ENCODE data around the gene ASTN1.

Gene ASTN1

DNA sequence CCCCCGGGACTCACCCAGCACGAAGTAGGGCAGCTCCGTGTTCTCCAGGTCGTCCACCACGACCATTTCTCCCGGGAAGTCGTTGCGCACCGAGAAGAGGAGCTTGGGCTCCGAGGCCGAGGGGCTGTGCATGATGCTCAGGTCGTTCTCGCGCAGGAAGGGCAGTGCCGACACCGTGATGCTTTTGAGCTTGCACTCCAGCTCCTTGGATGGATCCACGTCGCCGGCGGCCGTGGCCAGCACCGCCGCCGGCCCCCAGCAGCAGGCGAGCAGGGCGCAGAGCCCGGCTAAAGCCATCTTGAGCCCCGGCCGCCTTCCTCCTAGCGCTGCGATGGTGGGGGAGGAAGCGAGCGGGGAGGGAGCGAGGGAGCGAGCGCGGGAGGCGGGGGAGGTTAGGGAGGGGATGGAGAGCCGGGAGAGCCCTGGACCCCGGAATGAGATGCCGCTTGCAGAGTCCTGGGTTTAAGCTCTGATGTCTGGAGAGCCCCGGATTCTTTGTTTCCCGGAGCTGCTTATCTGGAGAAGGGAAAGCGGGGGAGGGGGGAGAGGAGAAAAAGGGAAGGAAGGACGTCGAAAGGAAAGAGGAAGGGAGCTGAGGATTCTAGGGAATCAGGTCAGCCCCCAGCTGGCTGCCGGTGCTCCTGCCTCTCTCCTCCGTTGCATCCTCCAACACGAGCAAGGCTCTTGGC, at the start of gene ASTN1:
TSS of gene ASTN1 (minus strand) at position 333 of the 689 bp plus-strand sequence. CDS start at position 297, 36 bp downstream.
- peak in 1 of 2 experiments; percentile 31 for DNase-seq

DNA sequence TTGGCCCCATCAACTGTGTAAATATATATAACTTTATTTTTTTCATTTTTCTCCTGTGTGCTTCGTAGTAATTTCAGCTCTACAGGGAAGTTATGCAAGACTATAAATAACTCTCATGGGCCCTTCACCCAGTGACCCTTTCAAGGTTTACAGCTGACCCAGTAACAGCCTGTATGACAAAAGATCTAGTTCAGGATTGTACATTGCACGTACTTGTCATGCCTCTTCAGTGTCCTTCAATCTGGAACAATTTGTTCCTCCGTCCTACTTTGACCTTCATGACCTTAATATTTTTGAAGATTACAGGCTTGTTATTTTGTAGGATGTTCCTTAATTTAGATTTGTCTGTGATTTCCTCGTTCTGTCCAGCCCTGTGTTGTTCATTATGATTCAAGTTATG, 46.7 kb upstream of the ASTN1 start:
- no peak for DNase-seq

DNA sequence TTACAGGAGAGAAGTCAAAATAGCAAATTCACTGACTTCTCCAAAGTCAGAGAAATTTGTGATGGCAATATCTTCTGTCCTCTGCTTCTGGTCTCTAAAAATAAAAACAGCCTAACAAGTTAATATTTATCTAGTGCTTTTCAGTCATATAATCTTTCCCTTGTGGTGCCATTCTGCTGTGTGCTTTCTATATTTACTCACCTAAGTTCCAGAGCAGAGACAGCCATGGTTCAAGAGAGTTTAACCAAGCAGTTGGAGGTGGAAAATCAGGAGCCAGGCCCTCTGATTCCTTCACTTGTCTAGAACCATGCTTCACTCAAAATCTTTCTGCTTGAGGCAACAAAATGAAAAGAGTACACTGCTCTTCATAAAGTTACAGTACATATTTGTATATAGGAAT, 45.6 kb upstream of the ASTN1 start:
- no peak for DNase-seq

DNA sequence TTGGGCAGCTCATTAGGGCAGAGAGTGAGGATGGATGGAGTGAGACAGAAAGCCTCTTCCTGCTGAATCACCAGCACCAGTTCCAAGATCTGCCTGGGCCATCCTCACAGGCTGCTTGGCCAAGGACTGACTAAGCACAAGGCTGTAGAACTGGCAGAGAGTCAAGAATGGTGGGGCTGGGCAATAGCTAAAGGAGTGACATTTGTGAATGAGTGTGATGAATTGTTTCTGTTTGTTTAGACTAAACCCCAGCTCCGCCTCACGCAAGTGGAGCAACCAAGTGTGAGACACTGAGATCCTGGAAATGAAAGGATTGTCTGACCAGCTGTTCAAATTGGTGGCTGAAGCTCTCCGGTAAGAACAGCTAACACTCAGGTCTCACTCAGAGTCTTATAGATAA, 44.8 kb upstream of the ASTN1 start:
- DNase-seq: no peak

DNA sequence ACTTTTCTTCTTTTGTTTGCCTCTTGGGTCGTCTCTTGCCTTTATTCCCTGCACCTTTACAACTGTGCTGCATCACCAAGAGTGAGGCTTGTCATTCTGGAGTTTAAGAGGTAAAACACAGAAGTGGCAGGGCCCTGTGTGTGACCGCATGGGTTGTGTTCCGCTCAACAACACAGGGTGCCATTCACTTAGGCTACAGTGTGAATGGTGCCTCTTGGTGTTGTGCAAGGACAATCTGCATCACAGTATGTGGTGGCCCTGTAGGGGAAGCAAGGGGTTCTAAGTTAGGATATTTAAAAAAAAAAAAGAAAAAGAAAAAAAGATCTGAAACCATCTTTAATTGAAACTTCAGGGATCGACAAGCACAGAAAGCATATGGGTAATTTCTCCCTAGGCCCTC, 44.4 kb upstream of the ASTN1 start:
- no peak for DNase-seq

DNA sequence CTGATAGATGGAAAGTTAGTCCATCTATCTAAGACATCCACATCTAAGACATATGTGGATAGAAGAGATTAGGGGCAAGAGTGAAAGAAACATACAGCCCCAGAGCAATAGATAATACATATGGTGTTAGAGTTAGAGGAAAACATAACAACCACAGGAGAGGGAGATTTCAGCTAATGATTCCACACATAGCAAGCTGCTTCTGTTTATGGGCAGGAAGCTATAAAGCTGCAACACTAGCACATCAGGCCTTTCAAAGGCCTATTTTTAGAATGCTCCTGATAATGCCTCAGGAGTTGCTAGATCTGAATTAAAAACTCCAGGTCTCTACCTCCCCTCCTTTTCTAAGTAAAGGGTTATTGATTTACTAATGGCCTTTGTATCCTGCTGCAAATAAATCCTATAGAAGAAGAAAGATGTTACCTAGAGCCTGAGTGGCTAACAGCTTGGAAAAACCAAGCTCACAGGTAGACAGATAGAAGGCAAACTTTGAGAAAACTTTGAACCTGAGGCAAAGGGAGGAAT, 42.4 kb upstream of the ASTN1 start:
- no peak for DNase-seq

DNA sequence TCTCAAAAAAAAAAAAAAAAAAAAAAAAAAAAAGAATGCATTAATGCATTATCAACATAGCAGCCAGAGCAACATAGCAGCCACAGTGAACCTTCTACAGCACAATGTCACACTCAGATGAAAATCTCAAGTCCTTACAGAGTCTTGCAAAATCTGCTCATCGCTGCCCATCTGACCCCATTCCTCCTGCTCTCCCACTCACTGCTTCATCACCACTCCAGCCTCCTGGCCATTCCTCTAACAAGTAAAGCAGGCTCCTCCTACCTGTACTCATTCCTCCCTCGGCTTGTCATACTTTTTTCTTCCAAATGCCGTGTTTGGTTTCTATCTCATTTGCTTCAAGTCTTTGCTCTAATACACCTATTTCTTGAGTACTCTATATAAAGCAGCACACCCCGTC, 35.8 kb upstream of the ASTN1 start:
- DNase-seq: no peak

DNA sequence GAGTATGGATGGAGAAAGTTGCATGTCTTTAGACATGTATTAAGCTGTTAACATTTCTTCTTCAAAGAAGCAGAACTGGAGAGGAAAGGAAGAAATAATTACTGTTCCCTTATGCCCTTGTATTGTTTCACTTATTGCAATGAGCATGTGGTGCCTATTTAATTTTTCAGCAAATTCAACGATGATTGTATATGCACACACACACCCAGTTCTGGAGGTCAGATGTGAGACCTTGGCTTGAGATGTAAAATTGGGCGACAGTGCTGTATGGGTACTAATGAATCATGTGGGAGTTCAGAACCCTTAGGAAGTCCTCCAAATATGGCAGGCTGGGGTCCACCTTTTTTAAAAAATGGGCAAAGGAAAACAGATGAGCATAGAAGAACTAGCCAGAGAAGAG, 33.7 kb upstream of the ASTN1 start:
- DNase-seq: no peak

DNA sequence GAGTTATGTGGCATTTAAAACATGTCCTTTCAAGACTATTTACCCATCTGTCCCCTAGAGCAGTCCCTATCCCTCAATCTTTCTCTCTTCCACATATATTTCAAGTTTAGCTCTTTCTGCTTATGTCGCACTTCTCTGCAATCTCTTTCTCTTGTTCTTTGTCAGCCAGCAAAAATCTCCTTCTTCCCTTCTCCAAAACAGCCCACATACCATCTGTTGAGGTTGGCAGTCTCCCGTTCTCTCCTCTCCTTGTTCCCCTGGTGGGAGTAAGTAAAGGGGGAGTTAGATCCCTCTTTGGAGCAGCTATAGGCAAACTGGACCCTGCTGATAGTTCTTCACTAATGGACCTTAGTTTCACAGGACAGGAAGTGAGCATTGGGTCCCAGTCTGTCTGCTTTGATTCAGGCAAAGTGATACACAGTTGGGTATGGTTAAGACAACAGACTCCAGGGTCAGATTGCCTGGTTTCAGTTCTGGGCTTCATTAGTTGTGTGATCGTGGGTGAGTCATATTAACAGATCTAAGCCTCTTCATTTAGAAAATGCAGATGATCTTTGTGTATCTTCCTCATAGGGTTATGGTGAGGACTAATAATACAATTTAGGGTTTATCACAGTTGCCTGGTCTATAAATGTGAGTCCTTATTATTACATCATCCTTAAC, 25.9 kb upstream of the ASTN1 start:
- no peak for DNase-seq

DNA sequence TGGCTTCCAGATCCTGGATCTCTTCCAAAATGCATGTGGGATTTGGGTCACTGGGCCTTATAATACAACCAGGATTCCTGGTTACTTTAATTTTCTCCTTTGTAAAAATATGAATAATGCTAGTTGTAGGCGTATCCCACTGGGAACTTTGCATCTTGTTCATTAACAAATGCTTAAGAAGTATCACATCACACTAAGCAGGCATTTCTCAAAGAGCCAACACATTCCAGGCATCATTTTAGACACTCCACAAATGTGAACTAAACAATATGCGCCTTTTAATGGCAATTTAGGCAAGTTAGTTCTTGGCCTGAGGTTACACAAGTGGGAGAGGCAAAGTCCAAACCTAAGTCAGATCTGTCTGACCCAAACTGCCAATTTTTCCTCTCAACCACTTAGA, 22.1 kb upstream of the ASTN1 start:
- no peak for DNase-seq

DNA sequence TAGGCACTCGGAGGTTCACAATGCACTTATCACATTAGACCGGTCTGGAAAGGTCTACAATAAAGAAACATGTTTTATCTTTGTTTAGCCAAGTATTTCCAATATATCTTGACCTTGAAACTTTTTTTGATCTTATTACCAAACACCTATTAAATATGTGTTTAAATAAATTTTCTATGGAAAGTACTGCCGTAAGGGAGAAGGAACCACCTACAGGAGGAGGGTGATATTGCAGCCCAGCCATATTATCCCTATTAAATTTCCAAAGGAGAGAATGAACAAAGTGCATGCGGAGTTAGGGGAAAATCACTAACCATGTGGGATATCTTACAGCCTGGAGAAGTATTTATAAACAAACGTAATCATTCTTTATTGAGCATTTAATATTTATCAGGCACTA, 20.7 kb upstream of the ASTN1 start:
- no peak for DNase-seq

DNA sequence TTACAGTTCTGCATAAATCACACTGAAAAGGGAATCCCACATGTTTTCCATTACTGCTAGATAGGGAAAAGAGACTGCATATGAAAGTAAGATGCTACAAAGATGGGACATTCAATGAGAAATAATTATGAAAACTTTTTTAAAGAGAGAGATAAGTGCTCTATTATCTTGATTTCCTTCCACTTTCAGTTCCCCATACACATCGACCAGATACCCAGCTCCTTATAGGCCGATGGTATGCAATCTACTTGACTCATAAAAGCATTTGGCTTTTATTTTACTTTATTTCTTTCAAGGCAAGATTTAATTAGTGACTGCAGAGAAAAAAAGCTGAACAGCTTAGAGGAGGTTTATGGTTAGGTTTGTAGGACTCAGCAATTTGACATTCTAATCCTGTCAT, 19.3 kb upstream of the ASTN1 start:
- DNase-seq: no peak

DNA sequence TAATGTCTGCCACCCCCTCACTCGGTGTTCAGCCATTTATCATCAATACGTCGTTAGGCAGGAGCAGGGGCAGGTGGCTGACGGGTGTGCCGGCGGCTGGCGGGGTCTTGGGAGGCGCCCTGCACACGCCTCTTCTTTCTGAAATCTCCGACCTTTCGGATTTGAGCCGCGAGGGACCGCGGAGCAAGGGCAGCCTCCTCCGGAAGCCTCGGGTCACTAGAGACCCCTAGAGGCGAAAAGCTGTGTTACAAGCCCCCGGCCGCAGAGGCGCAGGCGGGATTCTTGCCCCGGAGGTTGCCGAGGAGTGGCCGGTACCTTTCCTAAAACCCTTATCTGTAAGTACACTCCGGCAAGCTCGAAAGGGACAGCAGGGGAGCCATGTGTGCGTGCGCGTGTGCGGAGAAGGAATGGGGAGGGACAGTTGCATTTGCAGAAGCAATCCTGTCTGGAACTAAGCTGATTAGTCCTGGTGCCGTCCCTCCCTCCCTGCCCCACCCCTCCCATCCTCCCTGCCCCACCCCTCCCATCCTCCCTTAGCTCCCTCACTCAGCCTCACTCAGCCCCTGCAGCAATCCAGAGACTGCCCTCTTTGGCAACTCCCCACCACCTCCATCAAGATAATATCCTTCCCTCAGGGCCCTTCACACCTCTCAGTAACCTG, 17.2 kb upstream of the ASTN1 start:
- peak in 1 of 2 experiments; percentile 24 for DNase-seq

DNA sequence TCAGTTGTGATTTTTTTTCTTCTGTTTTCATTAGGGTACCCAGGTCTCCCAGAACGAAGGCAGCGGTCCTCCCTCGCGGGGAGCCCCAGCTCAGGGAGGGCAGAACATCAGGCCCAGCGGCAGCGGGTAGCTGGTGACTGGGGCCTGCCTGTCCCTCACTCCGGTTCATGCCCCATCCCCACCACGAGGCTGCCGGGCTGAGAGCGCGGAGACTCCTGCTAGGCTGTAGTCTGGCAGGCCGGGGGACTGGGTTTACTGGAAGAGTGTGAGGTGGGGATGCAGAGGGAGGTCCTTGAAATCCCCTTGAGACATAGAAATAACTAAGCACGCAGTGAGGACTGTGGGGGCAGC, 16.7 kb upstream of the ASTN1 start:
- no peak for DNase-seq

DNA sequence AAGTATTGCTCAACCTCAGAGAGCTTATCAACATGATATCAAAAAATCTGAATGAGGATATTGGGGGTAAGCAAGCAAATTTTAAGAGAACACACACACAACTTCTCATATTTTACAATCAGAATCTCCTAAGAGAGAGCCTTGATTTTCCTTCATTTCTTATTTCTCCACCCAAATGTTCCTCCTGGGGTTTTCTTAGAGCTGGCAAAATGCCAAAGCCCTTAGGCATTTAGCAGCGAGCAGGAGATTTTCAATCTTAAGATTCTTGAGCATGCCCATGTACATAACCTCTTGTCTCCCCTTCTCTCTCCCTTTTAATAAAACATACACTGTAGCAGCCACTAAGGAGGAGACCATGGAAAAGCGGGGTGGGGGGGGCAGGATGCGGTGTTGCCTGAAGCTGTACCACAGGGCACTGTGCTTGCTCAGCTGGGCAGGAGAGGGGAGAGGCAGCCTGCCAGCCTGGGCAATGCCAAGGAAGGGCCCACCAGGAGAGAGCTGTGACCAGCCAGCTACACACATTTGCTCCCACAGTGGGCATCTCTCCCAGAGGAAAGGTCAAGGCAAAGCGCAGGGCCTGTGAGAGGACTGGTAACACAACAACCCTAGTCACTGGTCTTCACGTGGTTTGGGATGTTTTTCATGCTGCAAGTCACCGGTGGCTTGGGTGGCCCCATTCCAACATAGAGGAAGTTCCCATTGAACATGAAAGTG, 10.6 kb upstream of the ASTN1 start:
- no peak for DNase-seq

DNA sequence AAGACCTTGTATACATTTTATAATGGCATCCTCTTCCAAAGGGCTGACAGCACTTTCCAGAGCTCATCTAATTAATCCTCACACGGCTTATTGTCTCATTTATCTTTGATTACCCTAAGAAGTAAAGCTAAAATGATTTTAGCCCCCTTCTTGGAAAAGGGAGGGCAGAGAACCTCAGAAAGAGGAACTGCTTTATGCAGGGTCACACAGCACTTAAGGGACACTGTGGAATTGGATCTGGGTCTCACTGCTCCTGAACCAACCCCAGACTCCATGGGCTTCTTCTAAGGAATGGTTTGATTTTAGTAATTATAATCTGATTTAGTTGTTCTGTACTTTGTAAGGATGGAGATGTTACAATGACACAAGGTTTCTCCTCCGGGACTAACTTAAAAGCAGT, 9.5 kb upstream of the ASTN1 start:
- no peak for DNase-seq

DNA sequence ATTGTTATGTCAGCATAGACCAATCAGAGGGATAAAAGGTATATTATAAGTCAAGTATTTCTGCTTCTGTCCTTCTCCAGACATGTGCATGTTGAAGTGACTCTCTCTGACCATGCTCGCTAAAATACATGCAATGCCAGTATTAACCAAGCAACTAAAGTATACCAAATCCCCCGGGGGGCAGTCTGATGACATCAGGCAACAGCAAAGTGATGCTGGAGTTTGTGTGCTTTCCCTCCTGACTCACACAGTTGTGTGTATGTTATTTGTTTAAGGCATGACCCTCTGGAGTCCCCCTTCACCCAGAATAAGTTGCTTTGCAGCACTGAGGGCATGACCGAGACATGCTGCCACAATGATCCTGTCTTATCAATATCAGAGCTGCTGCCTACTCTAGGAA, 8.4 kb upstream of the ASTN1 start:
- no peak for DNase-seq

DNA sequence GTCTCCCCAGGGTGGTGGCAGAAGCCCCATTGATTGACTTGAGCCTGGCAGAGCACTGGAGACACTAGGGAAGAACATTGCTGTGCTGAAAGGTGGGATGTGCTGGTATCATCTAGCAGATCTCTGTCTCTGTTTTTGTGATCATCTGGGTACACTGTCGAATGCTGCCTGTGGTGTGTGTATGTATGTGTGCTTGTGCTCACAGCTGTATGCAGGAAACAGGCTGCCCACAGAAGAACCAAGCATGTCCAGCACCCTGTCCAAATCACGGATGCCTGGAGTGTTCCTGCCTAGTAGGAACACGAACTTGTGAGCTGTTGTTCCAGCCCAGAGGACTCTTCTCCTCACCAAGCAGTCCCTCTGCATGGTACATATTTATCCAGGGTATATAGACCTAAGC, 7.8 kb upstream of the ASTN1 start:
- DNase-seq: no peak

DNA sequence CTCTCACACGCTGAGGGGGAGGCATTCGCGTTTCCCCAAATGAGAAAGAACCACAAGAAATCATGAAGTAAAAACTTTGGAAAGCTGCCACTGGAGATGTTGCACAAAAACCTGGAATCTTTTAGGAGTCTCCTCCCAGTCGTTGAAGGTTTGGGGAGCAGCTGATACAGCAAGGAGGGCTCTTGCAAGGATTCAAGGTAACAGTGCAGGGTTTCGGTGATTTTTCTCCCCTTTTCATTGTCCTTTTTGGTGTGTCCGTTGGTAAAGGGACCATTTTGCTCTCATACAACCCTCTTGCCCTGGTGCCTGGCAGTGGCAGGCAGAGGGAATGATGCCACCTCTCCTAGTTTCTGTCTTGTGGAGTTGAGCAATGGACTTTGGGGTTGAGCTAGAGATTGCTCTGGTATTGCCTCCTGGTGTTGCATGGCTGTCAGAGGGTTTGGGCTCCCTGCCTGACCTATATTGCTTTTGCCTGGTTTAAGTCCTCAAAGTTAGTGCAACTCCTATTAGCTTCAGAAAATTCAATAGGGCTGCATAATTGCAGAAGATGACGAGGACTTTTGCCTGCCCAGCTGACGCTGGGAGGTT, 7.1 kb upstream of the ASTN1 start:
- no peak for DNase-seq

DNA sequence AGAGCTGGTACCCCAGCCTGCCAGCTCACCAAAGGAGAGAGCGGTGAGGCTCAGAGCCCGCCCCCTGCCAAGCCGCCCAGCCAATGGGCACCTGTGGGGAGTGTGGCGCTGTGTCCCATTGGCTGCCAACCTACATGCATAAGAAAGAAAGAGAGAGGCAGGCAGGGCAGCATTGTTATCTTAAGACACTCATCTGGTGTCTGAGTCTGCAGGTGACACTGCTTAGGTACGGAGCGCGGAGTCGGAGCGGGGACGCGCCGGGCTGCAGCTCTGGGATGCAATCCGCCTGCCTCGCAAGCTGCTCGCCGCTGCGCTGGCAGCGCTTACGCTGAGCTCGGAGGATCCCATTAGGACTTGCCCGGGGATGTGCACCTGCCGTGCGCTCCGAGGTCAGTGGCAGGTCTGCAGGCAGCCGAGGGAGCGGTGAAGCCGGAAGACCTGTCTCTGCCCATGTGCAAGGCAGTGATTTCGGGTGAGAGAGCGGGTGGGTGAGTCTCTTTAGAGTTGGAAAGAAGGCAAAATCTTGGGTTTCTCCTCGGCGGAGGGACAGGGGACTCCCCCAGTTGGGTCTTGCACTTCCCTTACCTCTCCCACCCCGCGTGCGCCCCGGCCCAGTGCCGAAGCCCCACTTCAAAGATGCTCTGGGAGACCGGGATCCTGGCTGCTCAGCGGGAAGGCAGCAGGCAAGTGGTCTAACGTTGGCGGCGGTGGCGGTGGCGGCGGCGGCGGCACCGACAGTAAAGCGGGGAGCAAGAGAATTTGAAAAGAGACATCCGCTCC, 6.4 kb upstream of the ASTN1 start, which contains the start of gene BRINP2:
TSS of gene BRINP2 (plus strand) at position 203 of the 780 bp plus-strand sequence. CDS start 58,919 bp downstream, outside the sequence.
- DNase-seq: peak; percentile 71 to 80

DNA sequence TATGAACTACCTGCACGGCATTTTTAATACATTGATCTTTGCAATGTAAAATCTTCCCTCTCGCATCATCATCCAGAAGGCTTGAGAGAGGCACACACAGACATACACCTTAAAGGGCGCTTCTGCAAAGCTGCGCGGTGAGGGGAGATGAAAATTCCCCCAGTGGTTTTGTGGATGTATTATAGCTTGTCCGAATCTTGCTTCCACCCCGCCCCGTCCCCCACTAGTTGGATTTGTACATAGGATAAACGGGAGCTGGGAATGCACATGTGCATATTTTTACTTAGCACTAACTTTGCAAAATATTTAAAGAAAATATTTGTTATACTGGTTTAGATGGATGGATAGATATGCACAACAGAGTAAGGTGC, 542 bp upstream of the ASTN1 start:
- DNase-seq: no peak

DNA sequence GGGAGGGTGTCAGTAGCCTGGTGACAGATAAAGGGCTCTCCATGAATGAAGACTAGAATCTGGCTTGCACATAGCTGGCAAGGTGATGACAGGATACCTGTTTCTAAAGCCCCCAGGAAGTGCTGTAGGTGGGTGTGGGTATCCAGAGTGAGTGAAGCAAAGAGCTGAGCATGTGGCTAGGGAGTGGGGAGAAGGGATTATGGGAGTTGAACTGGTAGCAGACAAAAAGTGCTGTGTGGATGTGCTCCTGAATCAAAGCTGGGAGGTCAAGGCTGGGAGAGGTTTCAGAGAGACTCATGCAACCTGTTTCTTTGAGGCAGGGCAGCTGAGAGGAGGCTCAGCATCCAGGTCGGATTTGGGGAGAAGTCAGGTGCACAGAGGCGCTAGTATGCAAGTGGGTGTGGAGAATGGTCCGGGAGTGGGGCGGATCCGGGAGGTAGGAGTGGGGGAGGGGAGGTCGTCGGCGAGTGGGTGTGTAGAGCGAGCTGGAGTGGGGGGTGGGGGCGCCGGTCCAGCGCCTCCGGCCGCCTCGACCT, 600 bp downstream of the ASTN1 start:
- no peak for DNase-seq

All from cerebellar nuclear complex (tissue), 1 donor.